K562 (cell line): Measurements from ENCODE around the gene KIF19. TPM values are rescaled to one million over a fixed set of nuclear protein-coding genes. Genes with fewer than 3 reads are reported as not detected.

Experiments
- CBX5 ChIP-seq: IDR thresholded peaks from 2 replicates; pipeline ENCODE4 v1.6.1; 2014; ENCODE audit warnings: low read depth, borderline replicate concordance
- CREB1 ChIP-seq, 2 experiments: sonication (generic) in 1 of 2; formaldehyde crosslinking in 1 of 2; IDR thresholded peaks; 2 replicates each; pipeline versions ENCODE4 v1.6.1 to v1.8.0; 2012 to 2022; ENCODE audit warnings: inconsistent platforms in 1 of 2, mild to moderate bottlenecking in 1 of 2, missing genetic modification reagents in 1 of 2, moderate library complexity in 1 of 2
- CREM ChIP-seq: IDR thresholded peaks from 2 replicates; pipeline ENCODE4 v1.6.1; 2014; ENCODE audit warnings: antibody characterized with exemption, low read depth
- FOXA3 ChIP-seq, 2 experiments: fragments of 450-650 bp in 1 of 2; sonication (generic) in 1 of 2; formaldehyde crosslinking; IDR thresholded peaks in 1 of 2; conservative IDR thresholded peaks in 1 of 2; 2 replicates each; pipeline versions ENCODE4 v1.4.0 to v1.8.0; 2020 to 2022; ENCODE audit warnings: mild to moderate bottlenecking in 2 of 2, missing genetic modification reagents in 1 of 2
- HDAC2 ChIP-seq: fragments of 450-650 bp; IDR thresholded peaks from 2 replicates; pipeline ENCODE4 v1.6.1; 2016; ENCODE audit warnings: mild to moderate bottlenecking
- JUN ChIP-seq, 2 experiments: sonication (generic) in 1 of 2; formaldehyde crosslinking in 1 of 2; IDR thresholded peaks; 2 replicates each; pipeline versions ENCODE4 v1.6.1 to v1.8.0; 2012 to 2022; ENCODE audit warnings: borderline replicate concordance in 2 of 2, mild to moderate bottlenecking in 2 of 2, improper control_type of control experiment in 1 of 2, low read depth in 1 of 2, low read length in 1 of 2, missing genetic modification reagents in 1 of 2
- JUND ChIP-seq, 2 experiments: IDR thresholded peaks; 2 replicates in 1 of 2; 3 replicates in 1 of 2; pipeline ENCODE4 v1.6.1; 2011; ENCODE audit warnings: borderline replicate concordance in 2 of 2, low read depth in 2 of 2, low read length in 2 of 2, improper control_type of control experiment in 1 of 2, missing biosample characterization in 1 of 2, missing genetic modification characterization in 1 of 2, missing genetic modification reagents in 1 of 2
- MCM3 ChIP-seq: fragments of 450-650 bp; IDR thresholded peaks from 2 replicates; pipeline ENCODE4 v1.6.1; 2016
- MYC ChIP-seq, 2 experiments: fragments of 250-450 bp in 1 of 2; sonication (Bioruptor Pico) in 1 of 2; IDR thresholded peaks; 2 replicates each; pipeline versions ENCODE4 v1.5.1 to v1.6.1; 2012 to 2021; ENCODE audit warnings: low read depth in 2 of 2, borderline replicate concordance in 1 of 2, improper control_type of control experiment in 1 of 2, low read length in 1 of 2, mild to moderate bottlenecking in 1 of 2, moderate library complexity in 1 of 2
- NR3C1 ChIP-seq: sonication (generic); formaldehyde crosslinking; IDR thresholded peaks from 2 replicates; pipeline ENCODE4 v1.8.1; 2022; ENCODE audit warnings: missing genetic modification reagents
- NRF1 ChIP-seq, 2 experiments: fragments of 450-650 bp; IDR thresholded peaks in 1 of 2; conservative IDR thresholded peaks in 1 of 2; 2 replicates each; pipeline ENCODE4 v1.6.1; 2014; ENCODE audit warnings: mild to moderate bottlenecking in 2 of 2
- POLR2A ChIP-seq: fragments of 450-650 bp; conservative IDR thresholded peaks from 2 replicates; pipeline ENCODE4 v1.6.1; 2016
- RBFOX2 ChIP-seq: fragments of 200-400 bp; formaldehyde crosslinking; IDR thresholded peaks from 2 replicates; pipeline ENCODE4 v1.6.1; 2017; ENCODE audit warnings: low read depth, mild to moderate bottlenecking, low read length, moderate library complexity
- RCOR1 ChIP-seq, 2 experiments: IDR thresholded peaks; 2 replicates each; pipeline ENCODE4 v1.6.1; 2012; ENCODE audit warnings: low read depth in 2 of 2, low read length in 2 of 2, borderline replicate concordance in 1 of 2, improper control_type of control experiment in 1 of 2
- SMARCE1 ChIP-seq: fragments of 450-650 bp; IDR thresholded peaks from 2 replicates; pipeline ENCODE4 v1.7.1; 2016; ENCODE audit warnings: mild to moderate bottlenecking
- SRSF1 ChIP-seq: fragments of 200-400 bp; formaldehyde crosslinking; IDR thresholded peaks from 2 replicates; pipeline ENCODE4 v1.6.1; 2017; ENCODE audit warnings: mild to moderate bottlenecking, low read depth, low read length, moderate library complexity
- TARDBP ChIP-seq: fragments of 450-650 bp; IDR thresholded peaks from 2 replicates; pipeline ENCODE4 v1.6.1; 2016
- TEAD1 ChIP-seq, 2 experiments: fragments of 450-650 bp in 1 of 2; sonication (generic) in 1 of 2; formaldehyde crosslinking; IDR thresholded peaks; 2 replicates each; pipeline versions ENCODE4 v1.4.0 to v1.8.0; 2020 to 2022; ENCODE audit warnings: mild to moderate bottlenecking in 2 of 2, missing genetic modification reagents in 1 of 2
- ZNF695 ChIP-seq: fragments of 450-650 bp; formaldehyde crosslinking; IDR thresholded peaks from 2 replicates; pipeline ENCODE4 v1.4.0; 2020; ENCODE audit warnings: mild to moderate bottlenecking, moderate library complexity
- polyA plus RNA-seq, 8 experiments: library from polyadenylated mRNA; depleted of rRNA in 4 of 8; stranded (reverse) in 5 of 8; unstranded in 3 of 8; fragments of >200 nt; fragmentation: Nextera tagmentation in 2 of 8; fragmentation: Illumina TruSeq in 1 of 8; extraction: Ambion mirVana in 2 of 8; extraction: Trizol in 1 of 8; gene quantifications; 2 replicates each; pipeline versions ENCODE4 v1.2.1 to v1.2.3, GENCODE V29; 2011 to 2014; ENCODE audit warnings: inconsistent platforms in 1 of 8, missing spikeins in 1 of 8
- total RNA-seq, 7 experiments: library from RNA; depleted of rRNA in 6 of 7; stranded (reverse); fragments of >200 nt in 6 of 7; fragmentation: Illumina TruSeq in 2 of 7; extraction: Trizol in 2 of 7; gene quantifications; 2 replicates each; pipeline versions ENCODE4 v1.2.1 to v1.2.3, GENCODE V29; 2011 to 2021; ENCODE audit warnings: low replicate concordance in 1 of 7
- TF ChIP-seq, protein P1 (sequence below): fragments of 450-650 bp; IDR thresholded peaks from 2 replicates; pipeline ENCODE4 v1.6.1; 2018; ENCODE audit warnings: mild to moderate bottlenecking, low read depth; ENCODE audit not compliant: partially characterized antibody
- TF ChIP-seq, protein P2 (sequence below): sonication (generic); formaldehyde crosslinking; IDR thresholded peaks from 2 replicates; pipeline ENCODE4 v1.9.0; 2022; ENCODE audit warnings: mild to moderate bottlenecking, missing genetic modification reagents
- TF ChIP-seq, protein P3 (sequence below): fragments of 250-450 bp; sonication (Bioruptor Pico); IDR thresholded peaks from 2 replicates; pipeline ENCODE4 v1.8.0; 2022; ENCODE audit warnings: inconsistent platforms

Gene KIF19
- total and polyA plus RNA-seq, 9 of the 15 experiments (the other 6 are each of a cell fraction or from before 2014, with no cell fraction given) = 0.10 TPM; not detected in 8

GRCh38 chr17:74295625-74296547, 30.1 kb upstream of the KIF19 start (continued):
- TF ChIP-seq RCOR1 (IDR thresholded peaks at IDR 0.05; ENCODE audit: borderline replicate concordance in 1 of 2, low read depth in 2 of 2, low read length in 2 of 2) = peak; percentile 15 to 60; a peak in 1 of 4 replicates
- TF ChIP-seq ZNF695 (CRISPR knock-in tag) = no peak
- TF ChIP-seq JUND (IDR thresholded peaks at IDR 0.05; ENCODE audit: borderline replicate concordance, low read depth, low read length) = peak; percentile 93
- TF ChIP-seq JUND (tag; IDR thresholded peaks at IDR 0.05; ENCODE audit: borderline replicate concordance, low read depth, low read length) = peak; percentile 92; the same call in 2 of the 3 replicates
- TF ChIP-seq, protein P1, sequence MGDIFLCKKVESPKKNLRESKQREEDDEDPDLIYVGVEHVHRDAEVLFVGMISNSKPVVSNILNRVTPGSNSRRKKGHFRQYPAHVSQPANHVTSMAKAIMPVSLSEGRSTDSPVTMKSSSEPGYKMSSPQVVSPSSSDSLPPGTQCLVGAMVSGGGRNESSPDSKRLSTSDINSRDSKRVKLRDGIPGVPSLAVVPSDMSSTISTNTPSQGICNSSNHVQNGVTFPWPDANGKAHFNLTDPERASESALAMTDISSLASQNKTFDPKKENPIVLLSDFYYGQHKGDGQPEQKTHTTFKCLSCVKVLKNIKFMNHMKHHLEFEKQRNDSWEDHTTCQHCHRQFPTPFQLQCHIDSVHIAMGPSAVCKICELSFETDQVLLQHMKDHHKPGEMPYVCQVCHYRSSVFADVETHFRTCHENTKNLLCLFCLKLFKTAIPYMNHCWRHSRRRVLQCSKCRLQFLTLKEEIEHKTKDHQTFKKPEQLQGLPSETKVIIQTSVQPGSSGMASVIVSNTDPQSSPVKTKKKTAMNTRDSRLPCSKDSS = peak; percentile 28
- TF ChIP-seq TARDBP = no peak
- TF ChIP-seq CREM = peak; percentile 68
- no peak for TF ChIP-seq MCM3
- TF ChIP-seq HDAC2 = 0 out of 2 replicates have a peak, but pooled peaks have one; percentile 23
- TF ChIP-seq, protein P2, sequence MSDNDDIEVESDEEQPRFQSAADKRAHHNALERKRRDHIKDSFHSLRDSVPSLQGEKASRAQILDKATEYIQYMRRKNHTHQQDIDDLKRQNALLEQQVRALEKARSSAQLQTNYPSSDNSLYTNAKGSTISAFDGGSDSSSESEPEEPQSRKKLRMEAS (CRISPR knock-in tag) = no peak; the same call in 1 of the 2 replicates
- TF ChIP-seq NRF1 (conservative IDR thresholded peaks at IDR 0.05 in 1 of 2, IDR thresholded peaks at IDR 0.05 in 1 of 2) = peak; percentile 71 to 75
- peak in 1 of 2 experiments; percentile 15; a peak in 1 of 4 replicates for TF ChIP-seq TEAD1 (CRISPR knock-in tag; IDR thresholded peaks at IDR 0.05)
- TF ChIP-seq CBX5 = no peak
- no peak for TF ChIP-seq NR3C1 (CRISPR knock-in tag)
- no peak; the same call in 1 of the 2 replicates for TF ChIP-seq MYC (IDR thresholded peaks at IDR 0.05; ENCODE audit: low read depth, low read length)
- TF ChIP-seq MYC (CRISPR knock-in tag; IDR thresholded peaks at IDR 0.05; ENCODE audit: borderline replicate concordance, low read depth) = no peak
- TF ChIP-seq JUN (IDR thresholded peaks at IDR 0.05; ENCODE audit: borderline replicate concordance, low read depth, low read length) = peak; percentile 86; the same call in 1 of the 2 replicates
- TF ChIP-seq JUN (CRISPR knock-in tag; IDR thresholded peaks at IDR 0.05; ENCODE audit: borderline replicate concordance) = 0 out of 2 replicates have a peak, but pooled peaks have one; percentile 2
- TF ChIP-seq, protein P3, sequence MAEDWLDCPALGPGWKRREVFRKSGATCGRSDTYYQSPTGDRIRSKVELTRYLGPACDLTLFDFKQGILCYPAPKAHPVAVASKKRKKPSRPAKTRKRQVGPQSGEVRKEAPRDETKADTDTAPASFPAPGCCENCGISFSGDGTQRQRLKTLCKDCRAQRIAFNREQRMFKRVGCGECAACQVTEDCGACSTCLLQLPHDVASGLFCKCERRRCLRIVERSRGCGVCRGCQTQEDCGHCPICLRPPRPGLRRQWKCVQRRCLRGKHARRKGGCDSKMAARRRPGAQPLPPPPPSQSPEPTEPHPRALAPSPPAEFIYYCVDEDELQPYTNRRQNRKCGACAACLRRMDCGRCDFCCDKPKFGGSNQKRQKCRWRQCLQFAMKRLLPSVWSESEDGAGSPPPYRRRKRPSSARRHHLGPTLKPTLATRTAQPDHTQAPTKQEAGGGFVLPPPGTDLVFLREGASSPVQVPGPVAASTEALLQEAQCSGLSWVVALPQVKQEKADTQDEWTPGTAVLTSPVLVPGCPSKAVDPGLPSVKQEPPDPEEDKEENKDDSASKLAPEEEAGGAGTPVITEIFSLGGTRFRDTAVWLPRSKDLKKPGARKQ (CRISPR knock-in tag) = no peak
- 0 out of 2 replicates have a peak, but pooled peaks have one; percentile 22 for TF ChIP-seq RBFOX2
- 0 out of 4 replicates have a peak, but pooled peaks of 1 of the 2 experiments have one; percentile 60 for TF ChIP-seq FOXA3 (CRISPR knock-in tag; conservative IDR thresholded peaks at IDR 0.05 in 1 of 2, IDR thresholded peaks at IDR 0.05 in 1 of 2)
- 0 out of 2 replicates have a peak, but pooled peaks have one; percentile 29 for TF ChIP-seq POLR2A
- 0 out of 2 replicates have a peak, but pooled peaks have one; percentile 12 for TF ChIP-seq CREB1 (IDR thresholded peaks at IDR 0.05)
- TF ChIP-seq CREB1 (CRISPR knock-in tag; IDR thresholded peaks at IDR 0.05) = no peak
- TF ChIP-seq SMARCE1 = peak; percentile 42; the same call in 1 of the 2 replicates
- no peak for TF ChIP-seq SRSF1
